GM18873 (cell line): ENCODE data around the gene WNK1.
A peak's percentile ranks its signal among the peaks of the same experiment; 100 is the strongest.
"Not testable (repeated sequence)": the region's sequence is repeated elsewhere in the genome, so short reads cannot be mapped to it uniquely, and the experiment has no call there.

Source experiments
- ATAC-seq: cut with Tn5 transposase; IDR thresholded peaks from one replicate; pipeline ENCODE4 v1.9.1; 2021; ENCODE audit warnings: mild to moderate bottlenecking, moderate library complexity, moderate number of reproducible peaks; ENCODE audit not compliant: unreplicated experiment, low FRiP score

Gene WNK1

DNA sequence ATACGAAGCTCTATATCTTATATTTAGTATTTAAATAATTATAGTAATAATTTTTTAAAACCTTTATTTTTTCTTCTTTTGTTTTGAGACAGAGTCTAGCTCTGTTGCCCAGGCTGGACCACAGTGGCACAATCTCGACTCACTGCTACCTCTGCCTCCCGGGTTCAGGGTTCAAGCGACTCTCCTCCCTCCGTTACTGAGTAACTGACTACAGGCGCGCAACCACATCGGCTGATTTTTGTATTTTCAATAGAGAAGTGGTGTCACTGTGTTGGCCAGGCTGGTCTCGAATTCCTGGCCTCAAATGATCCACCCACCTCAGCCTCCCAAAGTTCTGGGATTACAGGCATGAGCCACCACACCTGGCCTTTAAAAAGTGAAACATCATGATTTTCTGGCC is 13.0 kb upstream of the WNK1 start:
- ATAC-seq, result no peak

DNA sequence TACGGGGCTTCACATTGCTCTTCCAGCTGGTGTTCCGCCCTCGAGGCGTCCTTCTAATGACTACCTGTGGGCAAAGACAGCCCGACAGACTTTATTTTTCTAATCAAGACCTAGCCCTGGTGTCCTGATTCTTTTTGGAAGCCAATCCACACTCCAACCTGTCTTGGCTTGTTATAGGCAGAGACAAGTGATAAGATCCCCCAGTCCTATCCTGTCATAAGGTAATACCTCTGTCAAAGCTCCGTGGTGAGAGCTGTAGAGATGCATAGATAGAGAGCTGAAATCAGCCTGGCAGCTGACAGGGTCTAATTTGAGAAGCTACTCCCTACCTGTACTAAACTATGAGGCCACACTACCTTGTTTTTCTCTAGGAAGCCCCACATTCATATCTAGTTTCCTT is 11.5 kb upstream of the WNK1 start:
- ATAC-seq, result no peak

DNA sequence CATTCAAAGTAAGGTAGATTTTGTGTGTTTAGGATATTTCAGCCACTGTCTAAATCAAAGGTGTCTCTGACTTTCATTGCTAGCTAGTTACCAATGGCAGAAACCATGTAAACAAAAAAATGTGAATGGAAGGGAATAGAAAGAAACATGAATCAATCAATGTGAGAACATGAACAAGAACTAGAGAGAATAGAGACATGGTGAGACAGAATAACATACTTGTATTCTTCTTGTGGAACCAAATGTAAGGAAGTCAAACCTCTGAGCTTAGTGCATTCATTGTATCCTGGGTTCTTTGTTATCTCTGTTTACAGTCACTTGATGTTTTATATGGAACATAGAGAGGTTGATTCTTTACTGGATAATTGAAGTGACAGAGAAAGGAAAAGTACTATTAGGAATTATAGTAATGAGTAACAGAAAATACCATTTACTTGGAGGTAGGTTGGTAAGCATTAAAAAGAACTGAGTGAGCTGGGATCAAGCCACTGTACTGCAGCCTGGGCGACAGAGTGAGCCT is 2.6 kb upstream of the WNK1 start:
- no peak for ATAC-seq

DNA sequence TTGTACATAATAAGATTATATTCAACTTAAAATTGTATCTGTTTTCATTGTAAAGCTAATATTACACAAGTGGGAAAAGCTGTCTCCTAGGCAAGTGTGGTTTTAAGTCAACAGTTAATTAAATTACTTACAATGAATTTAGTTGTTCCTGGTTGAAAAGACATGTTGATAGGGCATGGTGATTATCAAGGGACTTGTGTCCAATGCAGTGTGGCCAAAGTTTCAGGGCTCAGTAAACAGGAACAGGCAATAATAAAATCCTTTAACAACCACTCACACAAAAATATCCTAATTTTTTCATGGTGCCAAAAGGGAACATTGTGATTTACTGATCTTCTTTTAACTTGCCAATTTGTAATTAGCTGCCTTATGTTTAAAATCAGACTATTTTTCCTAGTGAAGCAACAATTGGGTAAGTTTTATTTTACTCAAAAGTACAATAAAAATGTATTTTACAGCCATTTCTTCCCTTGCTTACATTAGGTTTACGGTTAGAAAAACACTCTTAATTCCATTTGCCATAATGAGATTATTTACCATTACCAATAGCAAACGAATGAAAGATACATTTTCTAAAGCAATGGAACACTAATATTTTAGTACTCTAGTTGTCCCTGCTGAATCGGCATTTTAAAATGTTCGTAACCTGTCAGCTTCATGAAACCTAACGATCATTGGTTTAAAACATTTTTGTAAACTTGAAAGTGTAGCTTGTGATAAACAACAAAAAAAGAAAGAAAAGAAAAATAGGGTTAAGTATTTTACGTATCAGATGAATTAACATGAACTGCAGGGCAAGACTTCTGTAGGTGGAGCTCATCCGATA is 1.8 kb upstream of the WNK1 start:
- ATAC-seq, result no peak

DNA sequence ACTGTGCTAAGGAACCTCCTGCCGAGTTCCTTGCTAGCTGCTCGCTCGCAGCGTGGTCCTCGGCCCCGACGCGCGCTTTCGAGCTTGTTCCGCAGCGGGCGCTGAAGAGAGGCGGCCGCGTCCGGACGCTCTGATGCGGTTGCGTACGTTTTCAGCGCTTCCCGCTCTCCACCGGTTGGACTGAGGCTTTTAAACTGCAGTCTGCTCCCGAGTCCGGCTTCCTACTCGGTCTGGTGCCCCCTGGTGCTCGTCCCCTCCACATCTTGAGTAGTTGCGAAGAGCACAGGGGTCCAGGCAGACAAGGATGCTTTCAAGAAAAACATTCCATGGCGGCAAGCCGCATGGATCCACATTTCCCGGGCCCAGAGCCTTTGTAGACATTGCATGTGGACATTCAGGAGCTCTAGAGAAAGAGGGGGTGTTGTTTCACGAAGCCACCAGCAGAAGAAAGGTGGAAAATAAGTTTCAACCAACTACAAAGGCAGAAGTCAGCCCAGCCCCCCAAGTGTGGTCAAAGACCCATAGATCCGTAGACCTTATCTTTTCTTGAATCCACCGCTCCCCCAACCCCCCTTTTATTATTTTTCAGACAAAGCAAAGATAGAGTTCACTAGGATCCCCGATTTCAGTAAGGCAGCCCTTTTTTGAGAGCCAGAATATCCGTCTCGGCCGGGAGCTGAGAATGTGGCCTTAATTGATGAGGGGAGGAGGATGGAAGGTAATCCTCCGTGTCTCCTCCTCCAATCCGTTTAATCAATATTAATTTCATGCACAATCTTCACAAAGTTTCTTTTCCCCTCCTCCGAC is 984 bp upstream of the WNK1 start:
- peak; percentile 43 for ATAC-seq

DNA sequence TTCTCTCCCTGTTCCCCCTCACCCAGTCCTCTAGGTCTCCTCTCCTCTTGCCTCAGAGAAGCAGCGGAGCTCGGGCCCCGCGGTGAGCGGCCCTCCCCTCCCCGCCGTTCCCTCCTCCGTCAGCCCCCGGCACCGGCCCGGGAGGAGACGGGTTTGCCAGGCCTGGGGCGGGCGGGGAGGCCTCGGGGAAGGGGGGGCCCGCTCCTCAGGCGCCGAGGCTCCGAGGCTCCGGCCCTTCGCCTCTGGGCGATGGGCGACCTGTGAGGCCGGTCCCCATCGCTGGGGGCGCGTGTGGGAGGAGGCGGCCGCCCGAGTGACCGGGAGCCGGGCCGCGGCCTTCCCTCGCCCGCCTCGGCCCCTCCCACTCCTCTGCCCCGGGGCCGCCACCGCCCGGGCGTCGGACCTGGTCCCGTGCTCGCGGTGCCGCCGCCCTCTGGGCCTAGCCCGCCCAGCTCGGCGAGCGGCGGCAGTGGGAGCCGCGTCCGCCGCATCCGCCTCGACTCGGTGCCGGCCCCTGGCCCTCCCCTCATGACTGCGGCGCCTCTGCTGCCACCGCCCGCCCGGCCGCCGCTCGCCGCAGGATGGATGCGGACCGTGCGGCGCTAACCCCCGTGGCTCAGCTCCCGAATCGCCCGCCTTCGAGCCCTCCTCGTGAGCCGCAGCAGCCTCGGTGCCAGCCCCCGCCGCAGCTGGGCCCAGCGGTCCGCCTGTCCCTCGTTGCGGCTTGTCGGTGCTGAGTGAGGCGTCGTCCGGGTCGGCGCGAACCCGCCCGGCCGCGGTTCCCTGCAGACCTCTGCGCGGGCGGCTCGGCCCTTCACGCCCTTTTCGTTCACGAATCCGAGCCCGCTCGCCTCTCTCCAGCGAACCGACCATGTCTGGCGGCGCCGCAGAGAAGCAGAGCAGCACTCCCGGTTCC is 574 bp downstream of the WNK1 start:
- ATAC-seq, result peak; percentile 15

DNA sequence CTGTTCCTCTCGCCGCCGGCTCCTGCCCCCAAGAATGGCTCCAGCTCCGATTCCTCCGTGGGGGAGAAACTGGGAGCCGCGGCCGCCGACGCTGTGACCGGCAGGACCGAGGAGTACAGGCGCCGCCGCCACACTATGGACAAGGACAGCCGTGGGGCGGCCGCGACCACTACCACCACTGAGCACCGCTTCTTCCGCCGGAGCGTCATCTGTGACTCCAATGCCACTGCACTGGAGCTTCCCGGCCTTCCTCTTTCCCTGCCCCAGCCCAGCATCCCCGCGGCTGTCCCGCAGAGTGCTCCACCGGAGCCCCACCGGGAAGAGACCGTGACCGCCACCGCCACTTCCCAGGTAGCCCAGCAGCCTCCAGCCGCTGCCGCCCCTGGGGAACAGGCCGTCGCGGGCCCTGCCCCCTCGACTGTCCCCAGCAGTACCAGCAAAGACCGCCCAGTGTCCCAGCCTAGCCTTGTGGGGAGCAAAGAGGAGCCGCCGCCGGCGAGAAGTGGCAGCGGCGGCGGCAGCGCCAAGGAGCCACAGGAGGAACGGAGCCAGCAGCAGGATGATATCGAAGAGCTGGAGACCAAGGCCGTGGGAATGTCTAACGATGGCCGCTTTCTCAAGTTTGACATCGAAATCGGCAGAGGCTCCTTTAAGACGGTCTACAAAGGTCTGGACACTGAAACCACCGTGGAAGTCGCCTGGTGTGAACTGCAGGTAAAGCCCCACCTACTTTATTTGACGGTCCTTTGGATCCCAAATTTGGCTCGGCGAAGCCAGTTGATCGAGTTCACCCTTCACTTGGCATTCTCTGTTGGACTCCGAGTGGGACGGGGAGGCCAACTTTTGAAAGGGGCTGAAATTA is 1.5 kb downstream of the WNK1 start:
- ATAC-seq, result no peak

DNA sequence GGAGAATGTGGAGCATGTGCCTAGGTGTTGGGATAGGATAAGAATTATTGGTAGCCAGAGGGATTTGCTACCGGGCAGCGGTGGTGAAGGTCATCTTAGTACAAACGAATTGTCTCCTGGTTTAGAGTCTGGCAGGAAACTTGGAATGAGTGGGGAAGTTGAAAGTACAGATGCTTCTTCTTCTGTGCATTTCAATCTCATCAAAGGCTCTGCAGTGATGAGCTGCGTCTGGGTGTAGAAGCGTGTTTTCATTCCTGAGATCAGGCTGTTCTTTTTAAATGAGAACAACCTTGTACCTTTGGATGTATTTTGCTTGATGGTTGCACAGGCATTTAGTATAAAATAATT is 2.1 kb downstream of the WNK1 start:
- ATAC-seq, result no peak

DNA sequence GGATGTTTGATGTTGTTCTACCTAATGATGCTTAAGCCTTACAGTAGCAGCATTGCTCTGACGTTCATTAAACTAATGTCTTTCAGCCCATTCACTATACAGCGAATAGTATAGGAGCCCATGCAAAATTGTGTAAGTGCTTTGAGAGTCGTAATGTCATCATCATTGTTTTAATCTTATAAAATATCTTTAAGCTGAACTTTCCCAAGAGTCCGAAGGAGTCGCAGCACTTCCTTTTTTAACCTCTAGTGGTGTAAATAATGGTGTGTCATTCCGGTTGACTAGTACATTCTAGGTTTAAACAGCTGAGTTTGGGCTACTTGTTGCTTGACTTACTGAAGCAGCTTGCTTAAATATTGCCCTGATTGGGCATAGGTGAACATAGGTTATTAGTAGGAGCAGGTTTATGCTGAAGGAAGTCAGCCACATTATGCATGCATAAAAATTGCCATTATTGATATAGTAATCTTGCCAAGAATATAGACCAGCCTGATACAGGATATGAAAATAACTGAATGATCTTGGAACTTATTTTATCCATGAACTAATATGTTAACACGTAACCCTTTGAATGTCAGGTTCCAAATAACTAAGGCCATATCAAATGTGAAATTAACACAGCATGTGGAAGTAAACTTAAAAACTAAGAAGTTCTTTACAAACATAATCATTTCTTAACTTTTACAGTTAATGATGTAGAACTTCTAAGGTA is 2.6 kb downstream of the WNK1 start:
- ATAC-seq, result no peak

DNA sequence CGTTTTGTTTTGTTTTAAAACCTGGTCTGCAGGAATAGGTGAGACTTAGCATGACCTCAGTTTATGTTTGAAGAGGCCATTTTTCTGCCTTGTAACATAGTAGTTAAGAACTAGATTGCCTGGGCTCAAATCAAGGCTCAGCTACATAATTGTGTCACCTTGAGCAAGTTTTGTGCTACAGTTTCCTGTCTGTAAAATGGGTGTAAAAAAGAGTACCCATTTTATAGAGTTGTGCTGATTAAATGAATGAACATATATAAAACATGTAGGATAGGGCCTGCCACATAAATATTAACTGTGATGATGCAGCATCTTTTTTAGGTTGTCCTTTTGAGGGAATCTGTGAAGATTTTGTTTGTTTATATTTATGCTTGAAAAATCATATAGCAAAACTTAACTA is 7.2 kb downstream of the WNK1 start:
- ATAC-seq, result no peak

DNA sequence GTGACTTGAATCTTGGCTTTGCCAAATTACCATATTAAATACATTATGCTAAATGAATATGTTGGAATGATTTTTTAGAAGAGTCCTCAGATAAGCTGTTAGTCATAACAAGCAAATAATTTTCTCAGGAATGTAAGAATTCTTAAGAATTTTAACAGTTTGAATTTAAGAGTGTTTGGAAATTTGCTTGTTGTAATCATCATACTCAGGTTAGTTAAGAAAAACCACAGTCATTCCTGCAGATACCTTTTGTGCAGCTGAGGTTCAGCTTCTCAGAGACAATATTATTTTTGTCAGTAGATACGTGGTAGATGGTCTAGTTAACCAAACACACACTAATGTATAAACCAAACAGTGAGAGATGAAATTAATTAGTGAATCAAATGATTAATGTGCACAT is 8.9 kb downstream of the WNK1 start:
- no peak for ATAC-seq

DNA sequence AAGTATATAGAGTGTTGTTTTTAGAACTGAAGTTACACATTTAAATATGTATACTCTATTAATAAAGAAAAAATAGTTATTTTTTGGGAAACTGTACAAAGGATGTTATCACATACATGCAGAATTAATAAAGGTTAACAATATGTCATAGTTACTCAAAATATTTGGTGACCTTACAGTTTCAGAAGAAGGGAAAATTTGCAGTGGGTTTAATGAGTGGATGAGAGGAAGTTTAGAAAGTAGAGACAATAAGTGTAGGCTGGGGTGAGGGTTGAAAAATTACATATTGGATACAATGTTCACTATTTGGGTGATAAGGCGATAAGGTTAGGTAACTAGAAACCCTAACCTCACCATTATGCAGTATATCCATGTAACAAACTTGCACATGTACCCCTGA is 13.5 kb downstream of the WNK1 start:
- no peak for ATAC-seq

DNA sequence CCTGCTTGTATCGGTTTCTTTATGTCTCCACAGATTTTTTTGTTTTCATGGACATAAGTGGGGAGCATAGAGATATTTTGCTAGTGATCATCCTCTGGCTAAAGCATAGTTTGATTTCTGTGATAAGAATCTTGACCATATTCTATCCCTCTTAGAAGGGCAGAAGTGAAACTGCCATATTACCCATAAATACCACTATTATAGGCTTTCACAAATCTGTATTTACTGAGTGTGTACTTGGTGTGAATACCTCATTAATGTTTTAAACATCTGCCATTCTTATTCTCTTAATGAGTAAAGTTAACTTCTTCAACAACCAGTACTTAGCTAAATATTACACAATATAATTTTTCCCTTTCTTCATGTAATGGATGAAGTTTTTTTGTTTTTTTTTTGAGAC is 16.1 kb downstream of the WNK1 start:
- no peak for ATAC-seq

DNA sequence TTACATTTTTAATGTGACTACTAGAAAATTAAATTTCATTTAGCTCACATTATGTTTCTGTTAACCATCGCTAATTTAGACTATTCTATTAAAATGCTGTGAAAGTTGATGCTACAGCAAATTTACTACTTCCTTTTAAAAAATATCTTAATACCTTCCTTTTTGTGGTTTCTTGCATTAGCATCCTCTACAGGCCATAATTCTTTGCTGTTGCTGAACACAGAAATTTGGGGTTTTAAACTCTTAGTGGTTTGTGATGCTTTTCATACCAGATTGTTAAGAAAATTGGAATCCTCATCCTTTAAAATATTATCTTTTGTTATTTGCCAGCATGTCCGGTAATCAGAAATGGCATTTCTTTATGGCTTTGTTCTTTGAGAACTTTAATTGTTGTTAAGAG is 18.1 kb downstream of the WNK1 start:
- no peak for ATAC-seq

DNA sequence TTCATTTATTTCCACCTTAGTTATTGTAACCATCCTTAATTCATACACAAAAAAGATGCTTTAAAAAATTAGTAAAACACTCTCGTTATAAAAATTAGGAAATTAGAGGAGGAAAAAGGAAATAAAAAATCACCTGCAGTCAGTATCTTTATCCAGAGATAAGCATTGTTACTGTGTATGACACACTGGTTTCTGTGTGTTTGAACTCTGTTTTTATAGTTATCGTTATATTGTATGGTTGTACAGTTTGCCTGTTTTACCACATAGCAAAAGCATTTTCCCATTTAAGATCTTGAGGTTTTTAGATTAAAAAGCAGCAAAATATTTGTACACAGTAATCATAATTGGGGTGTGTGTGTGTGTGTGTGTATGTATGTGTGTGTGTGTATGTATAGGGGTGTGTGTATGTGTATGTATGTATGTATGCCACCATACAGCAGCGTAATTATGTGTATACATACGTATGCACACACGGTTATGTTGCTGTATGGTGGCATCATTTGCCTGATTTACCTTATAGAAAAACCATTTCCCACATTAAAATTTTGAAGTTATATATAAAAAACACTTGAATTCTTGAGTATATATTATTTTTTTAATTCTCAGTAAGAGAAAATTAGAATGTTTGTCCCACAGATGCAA is 19.8 kb downstream of the WNK1 start:
- no peak for ATAC-seq

DNA sequence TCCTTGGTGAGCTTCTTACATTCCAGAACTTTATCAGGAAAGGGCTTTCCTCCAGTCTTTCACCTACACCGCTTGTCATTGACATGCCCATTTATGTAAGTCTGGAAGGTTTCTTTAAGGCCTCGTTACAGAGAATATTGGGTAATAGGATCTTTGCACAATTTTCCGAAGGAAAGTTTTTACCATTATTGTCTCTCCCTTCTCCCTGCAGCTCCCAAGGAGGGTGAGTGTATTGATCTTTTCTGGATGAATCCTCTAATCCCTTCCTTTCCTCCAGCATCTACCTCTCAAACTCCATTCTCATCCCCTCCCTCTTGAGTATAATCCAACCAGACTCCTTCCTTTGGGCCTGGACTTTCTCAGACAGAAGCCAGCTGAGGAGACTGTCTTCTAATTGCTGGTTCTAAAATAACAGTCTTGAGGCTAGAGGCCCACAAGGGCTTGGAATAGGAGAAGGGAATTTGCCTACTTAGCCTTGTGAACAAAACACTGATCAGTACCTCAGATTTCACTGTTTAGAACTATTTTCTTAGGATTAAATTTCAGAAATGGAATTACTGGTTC is 21.8 kb downstream of the WNK1 start:
- ATAC-seq, result no peak

DNA sequence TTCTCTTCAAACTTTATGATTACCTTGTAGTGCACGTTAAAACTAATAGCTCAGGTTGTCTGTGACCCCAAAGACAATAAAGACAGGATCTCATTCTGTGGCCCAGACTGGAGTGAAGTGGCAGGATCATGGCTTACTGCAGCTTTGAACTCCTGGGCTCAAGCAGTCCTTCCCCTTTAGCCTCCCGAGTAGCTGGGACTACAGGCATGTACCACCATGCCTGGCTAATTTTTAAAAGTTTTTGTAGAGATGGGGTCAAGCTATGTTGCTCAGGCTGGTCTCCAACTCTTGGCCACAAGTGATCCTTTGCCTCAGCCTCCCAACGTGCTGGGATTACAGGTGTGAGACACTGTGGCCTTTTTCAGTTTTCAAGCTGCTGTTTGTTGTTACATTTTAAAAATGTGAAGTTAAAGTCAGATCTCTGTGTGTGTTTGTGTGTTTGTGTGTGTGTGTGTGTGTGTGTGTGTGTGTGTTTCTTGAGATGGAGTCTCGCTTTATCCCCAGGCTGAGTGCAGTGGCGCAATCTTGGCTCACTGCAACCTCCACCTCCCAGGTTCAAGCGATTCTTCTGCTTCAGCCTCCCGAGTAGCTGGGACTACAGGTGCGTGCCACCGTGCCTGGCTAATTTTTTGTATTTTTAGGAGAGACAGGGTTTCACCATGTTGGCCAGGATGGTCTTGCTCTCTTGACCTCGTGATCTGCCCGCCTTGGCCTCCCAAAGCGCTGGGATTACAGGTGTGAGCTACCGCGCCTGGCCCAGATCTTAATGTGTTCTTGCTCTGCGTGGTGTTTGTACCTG is 23.8 kb downstream of the WNK1 start:
- ATAC-seq, result not testable (repeated sequence)
